Mucosa of rectum (tissue), 2 donors: ENCODE measurements around the gene GPR155.
"Not testable (repeated sequence)": the region's sequence is repeated elsewhere in the genome, so short reads cannot be mapped to it uniquely, and the experiment has no call there.

Source experiments
- H3K27ac ChIP-seq, 2 donors: one replicate each; pipeline ENCODE4 v1.7.0; 2013; ENCODE audit warnings: inconsistent platforms in 2 of 2, low read depth in 2 of 2, low read length in 2 of 2
- H3K27me3 ChIP-seq, 2 donors: one replicate each; pipeline ENCODE4 v1.7.0; 2013; ENCODE audit warnings: low read length in 2 of 2; ENCODE audit not compliant: control insufficient read depth in 2 of 2, insufficient read depth in 2 of 2
- H3K36me3 ChIP-seq, 2 donors: one replicate each; pipeline ENCODE4 v1.7.0; 2013; ENCODE audit warnings: low read length in 2 of 2; ENCODE audit not compliant: control insufficient read depth in 2 of 2, insufficient read depth in 2 of 2
- H3K4me1 ChIP-seq, 2 donors: one replicate each; pipeline ENCODE4 v1.7.0; 2013; ENCODE audit warnings: low read length in 2 of 2, mild to moderate bottlenecking in 1 of 2; ENCODE audit not compliant: control insufficient read depth in 2 of 2, insufficient read depth in 2 of 2
- H3K4me3 ChIP-seq, 2 donors: one replicate each; pipeline ENCODE4 v1.7.0; 2013; ENCODE audit warnings: low read length in 2 of 2
- H3K9ac ChIP-seq, 2 donors: one replicate each; pipeline ENCODE4 v1.7.0; 2013; ENCODE audit warnings: low read length in 2 of 2, low read depth in 1 of 2, mild to moderate bottlenecking in 1 of 2
- H3K9me3 ChIP-seq, 2 donors: one replicate each; pipeline ENCODE4 v1.7.0; 2013; ENCODE audit warnings: low read length in 2 of 2; ENCODE audit not compliant: control insufficient read depth in 2 of 2
- donor health status: healthy.
- donor health status: Normal muscosa, but diverticular disease.

GPR155 gene

DNA sequence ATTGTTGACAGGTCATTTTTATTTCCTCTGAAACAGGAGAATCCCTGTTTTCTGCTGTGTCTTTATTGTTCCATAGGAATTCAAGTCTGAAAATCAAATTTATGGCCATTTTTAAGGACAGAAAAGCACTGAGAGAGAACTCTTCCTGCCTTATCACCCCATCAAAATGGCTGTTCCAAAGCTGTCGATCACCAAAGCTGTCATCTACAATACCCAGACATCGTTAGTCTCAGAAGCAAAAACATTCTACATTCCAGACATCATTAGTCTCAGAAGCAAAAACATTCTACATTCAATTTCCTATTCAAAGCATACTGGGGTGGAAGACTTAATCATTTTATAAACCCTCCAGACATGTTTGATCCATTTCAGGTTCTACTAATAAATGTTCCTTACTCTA, 46.9 kb downstream of the GPR155 start:
- H3K9me3 ChIP-seq: no peaks in the 10 kb centered on the region
- H3K4me1 ChIP-seq: no peaks in the 10 kb centered on the region
- no peak overlapping the region for H3K4me3 ChIP-seq
- H3K27me3 ChIP-seq: no peaks in the 10 kb centered on the region
- H3K9ac ChIP-seq: no peak overlapping the region
- H3K36me3 ChIP-seq: peaks cover 0 to 5% of the 10 kb centered on the region in 2 donors
- H3K27ac ChIP-seq: no peak overlapping the region

GRCh38 chr2:174439323-174439722, 47.5 kb downstream of the GPR155 start:
- H3K4me1 ChIP-seq: no peaks in the 10 kb centered on the region
- H3K4me3 ChIP-seq: no peak overlapping the region
- no peaks in the 10 kb centered on the region for H3K27me3 ChIP-seq
- H3K27ac ChIP-seq: no peak overlapping the region
- no peak overlapping the region for H3K9ac ChIP-seq
- no peaks in the 10 kb centered on the region for H3K9me3 ChIP-seq
- H3K36me3 ChIP-seq: peaks cover 0 to 5% of the 10 kb centered on the region in 2 donors

DNA sequence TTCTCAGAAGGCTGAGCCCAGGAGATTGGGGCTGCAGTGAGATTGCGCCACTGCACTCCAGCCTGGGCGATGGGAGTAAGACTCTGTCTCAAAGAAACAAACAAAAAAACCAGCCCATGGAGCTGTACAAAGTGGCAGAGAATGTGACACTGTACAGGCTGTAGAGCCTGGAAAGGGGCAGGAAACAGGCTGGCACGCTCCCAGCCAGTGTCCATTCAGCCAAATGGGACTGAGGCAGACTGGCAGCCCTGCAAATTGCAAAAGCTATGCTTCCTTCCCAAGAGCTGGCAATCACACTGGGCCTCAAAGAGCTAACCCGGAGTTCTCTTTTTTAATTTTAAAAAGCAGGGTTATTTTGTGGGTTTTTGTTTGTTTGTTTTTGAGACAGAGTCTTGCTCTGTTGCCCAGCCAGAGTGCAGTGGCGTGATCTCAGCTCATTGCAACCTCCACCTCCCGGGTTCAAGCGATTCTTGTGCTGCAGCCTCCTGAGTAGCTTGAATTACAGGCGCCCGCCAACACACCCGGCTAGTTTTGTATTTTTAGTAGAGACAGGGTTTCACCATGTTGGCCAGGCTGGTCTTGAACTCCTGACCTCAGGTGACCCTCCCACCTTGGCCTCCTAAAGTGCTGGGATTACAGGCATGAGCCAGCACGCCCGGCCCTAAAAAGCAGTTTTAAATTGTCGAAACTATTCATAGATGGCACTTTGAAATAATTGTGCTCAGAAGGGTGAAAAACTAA, 48.5 kb downstream of the GPR155 start:
- H3K4me3 ChIP-seq: no peak overlapping the region
- H3K27ac ChIP-seq: no peak overlapping the region
- H3K36me3 ChIP-seq: peaks cover 0 to 8% of the 10 kb centered on the region in 2 donors
- H3K27me3 ChIP-seq: no peaks in the 10 kb centered on the region
- no peak overlapping the region for H3K9ac ChIP-seq
- no peaks in the 10 kb centered on the region for H3K9me3 ChIP-seq
- no peaks in the 10 kb centered on the region for H3K4me1 ChIP-seq

DNA sequence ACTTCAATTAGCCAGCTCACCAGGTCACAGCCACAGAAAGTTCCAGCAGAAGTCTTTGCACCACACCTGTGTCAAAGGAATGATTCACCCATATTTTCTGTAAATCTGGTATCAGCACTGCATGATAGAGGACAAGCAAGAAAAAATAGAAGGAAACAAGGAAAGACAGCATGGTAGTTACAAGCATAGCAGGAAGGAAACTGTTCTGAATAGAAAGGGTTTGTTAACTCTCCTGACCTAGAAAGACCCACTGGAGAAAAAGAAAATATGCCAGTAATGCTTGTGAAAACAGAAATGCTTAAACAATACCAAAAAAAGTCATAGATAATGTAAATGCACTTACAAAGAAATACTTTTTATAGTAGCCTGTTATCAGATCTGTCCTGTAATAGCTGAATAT, 50.5 kb downstream of the GPR155 start:
- H3K36me3 ChIP-seq: peaks cover 0 to 8% of the 10 kb centered on the region in 2 donors
- H3K4me3 ChIP-seq: no peak overlapping the region
- no peaks in the 10 kb centered on the region for H3K27me3 ChIP-seq

DNA sequence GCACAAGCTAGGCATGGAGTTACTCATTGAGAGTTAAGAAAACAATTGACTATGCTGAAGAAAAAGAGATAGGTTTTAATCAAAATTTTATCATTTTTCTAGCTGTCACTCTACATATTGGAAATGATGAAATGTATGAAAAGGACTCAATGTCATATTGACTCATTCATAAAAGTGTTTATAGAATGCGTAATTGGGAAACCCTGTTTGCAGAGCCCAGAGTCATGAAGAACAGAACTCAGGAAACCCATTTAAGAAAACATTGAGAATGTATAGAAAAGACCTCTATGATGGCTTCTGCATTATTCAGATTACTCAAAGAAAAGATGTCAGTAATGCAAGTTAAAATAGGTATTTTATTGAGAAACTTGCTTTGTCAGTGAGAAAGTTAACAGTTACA, 54.9 kb downstream of the GPR155 start:
- peaks cover 0 to 11% of the 10 kb centered on the region in 2 donors for H3K36me3 ChIP-seq
- H3K4me3 ChIP-seq: no peak overlapping the region
- no peak overlapping the region for H3K9ac ChIP-seq
- no peaks in the 10 kb centered on the region for H3K4me1 ChIP-seq
- no peak overlapping the region for H3K27ac ChIP-seq
- H3K9me3 ChIP-seq: no peaks in the 10 kb centered on the region
- H3K27me3 ChIP-seq: no peaks in the 10 kb centered on the region

More for the DNA sequence above, 50.5 kb downstream of the GPR155 start:
- Histone ChIP-seq H3K4me1 (no peaks in the 10 kb centered on the region), H3K9ac (no peak overlapping the region), H3K9me3 (no peaks in the 10 kb centered on the region), H3K27ac (no peak overlapping the region)

DNA sequence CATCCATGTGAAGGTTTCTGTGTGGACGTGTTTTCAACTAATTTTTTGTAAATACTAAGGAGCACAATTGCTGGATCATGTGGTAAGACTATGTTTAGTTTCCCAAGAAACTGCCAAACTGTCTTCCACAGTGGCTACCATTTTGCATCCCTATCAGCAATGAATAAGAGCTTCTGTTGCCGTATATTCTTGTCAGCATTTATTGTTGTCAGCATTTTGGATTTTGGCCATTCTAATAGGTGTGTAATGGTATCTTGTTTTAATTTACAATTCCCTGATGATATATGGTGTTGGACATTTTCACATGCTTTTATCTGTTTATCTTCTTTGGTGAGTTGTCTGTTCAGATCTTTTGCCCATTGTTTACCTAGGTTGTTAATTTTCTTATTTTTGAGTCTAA, 56.8 kb downstream of the GPR155 start:
- no peaks in the 10 kb centered on the region for H3K9me3 ChIP-seq
- no peaks in the 10 kb centered on the region for H3K27me3 ChIP-seq
- no peak overlapping the region for H3K4me3 ChIP-seq
- peaks cover 0 to 8% of the 10 kb centered on the region in 2 donors for H3K36me3 ChIP-seq
- H3K27ac ChIP-seq: no peak overlapping the region
- no peaks in the 10 kb centered on the region for H3K4me1 ChIP-seq
- H3K9ac ChIP-seq: no peak overlapping the region

GRCh38 chr2:174428214-174428613, 58.6 kb downstream of the GPR155 start:
- H3K27me3 ChIP-seq: no peaks in the 10 kb centered on the region
- H3K27ac ChIP-seq: no peak overlapping the region
- no peaks in the 10 kb centered on the region for H3K9me3 ChIP-seq
- no peak overlapping the region for H3K9ac ChIP-seq
- H3K4me3 ChIP-seq: no peak overlapping the region
- H3K36me3 ChIP-seq: peaks cover 0 to 9% of the 10 kb centered on the region in 2 donors
- H3K4me1 ChIP-seq: no peaks in the 10 kb centered on the region

DNA sequence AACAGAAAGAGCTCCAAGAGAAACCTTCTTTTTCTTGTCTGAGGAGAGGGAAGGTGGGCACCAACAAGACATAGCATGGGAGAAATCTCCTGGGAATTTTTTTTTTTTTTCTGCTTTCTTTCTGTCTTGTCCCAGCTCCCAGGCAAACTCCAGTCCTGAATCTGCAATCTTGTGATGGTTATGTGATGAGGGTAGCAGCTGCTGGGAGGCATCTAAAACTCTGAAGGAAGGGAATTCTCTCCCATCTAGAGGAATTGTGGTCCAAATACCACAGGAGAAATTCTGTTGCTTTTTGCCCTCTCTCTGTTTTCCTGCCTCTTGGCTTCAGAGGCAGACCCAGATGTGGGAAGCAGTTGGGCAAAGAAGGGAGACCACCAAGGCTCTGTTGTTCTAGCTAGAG, 74.6 kb downstream of the GPR155 start:
- peaks cover 5 to 12% of the 10 kb centered on the region in 2 donors for H3K36me3 ChIP-seq
- H3K9ac ChIP-seq: no peak overlapping the region
- H3K27me3 ChIP-seq: no peaks in the 10 kb centered on the region
- no peak overlapping the region for H3K4me3 ChIP-seq
- H3K4me1 ChIP-seq: peaks cover 0 to 4% of the 10 kb centered on the region in 2 donors
- no peak overlapping the region for H3K27ac ChIP-seq
- H3K9me3 ChIP-seq: no peaks in the 10 kb centered on the region

GRCh38 chr2:174410039-174410438, 76.8 kb downstream of the GPR155 start:
- not testable (repeated sequence) for H3K4me1 ChIP-seq, H3K9me3 ChIP-seq, H3K27me3 ChIP-seq, H3K27ac ChIP-seq
- Histone ChIP-seq H3K9ac (peak overlapping the region in 1 of 2 donors; percentile 26), H3K4me3 (peak overlapping the region in 1 of 2 donors; percentile 52), H3K36me3 (peaks cover 0 to 12% of the 10 kb centered on the region in 2 donors)

DNA sequence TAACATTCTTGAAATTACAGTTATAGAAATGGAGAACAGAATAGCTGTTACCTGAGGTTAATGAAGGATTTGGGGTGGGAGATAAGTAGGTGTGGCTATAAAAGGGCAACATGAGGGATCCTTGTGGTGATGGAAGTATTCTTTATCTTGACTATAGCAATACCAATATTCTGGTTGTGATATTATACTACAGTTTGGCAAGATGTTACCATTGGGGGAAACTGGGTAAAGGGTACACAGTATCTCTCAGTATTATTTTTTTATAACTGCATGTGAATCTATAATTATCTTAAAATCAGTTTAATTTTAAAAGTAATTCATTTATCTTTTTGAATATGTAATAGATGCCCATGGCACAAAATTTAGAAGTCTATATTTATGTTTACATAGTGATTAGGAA, 83.2 kb downstream of the GPR155 start:
- peaks cover 3 to 19% of the 10 kb centered on the region in 2 donors for H3K36me3 ChIP-seq
- H3K9ac ChIP-seq: no peak overlapping the region
- no peaks in the 10 kb centered on the region for H3K9me3 ChIP-seq
- no peaks in the 10 kb centered on the region for H3K27me3 ChIP-seq
- H3K4me1 ChIP-seq: no peaks in the 10 kb centered on the region
- no peak overlapping the region for H3K4me3 ChIP-seq
- H3K27ac ChIP-seq: no peak overlapping the region
